Measurements from ENCODE around the gene TFF3. TPM values are rescaled to one million over a fixed set of nuclear protein-coding genes. Genes with fewer than 3 reads are reported as not detected.

The TFF3 gene
- total RNA-seq, 1 donor from 2014 or later, result not detected

DNA sequence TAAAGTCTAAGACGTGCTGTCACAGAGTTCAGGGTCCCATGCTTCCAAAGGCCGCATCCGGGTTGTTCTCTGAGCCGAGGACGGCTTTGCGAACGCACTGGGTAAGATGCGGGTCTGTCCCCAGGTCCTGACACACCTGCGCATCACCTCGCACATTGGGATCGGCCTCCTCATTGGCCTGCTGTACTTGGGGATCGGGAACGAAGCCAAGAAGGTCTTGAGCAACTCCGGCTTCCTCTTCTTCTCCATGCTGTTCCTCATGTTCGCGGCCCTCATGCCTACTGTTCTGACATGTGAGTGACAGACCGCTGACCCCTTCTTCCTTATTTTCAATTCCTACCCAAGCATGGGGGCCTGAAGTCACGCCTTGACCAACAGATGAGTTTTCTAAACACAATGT is 25.3 kb downstream of the TFF3 start:
- Histone ChIP-seq H3K36me3 (no peaks in the 10 kb centered on the region), H3K4me2 (no peak overlapping the region), H3K9ac (no peak overlapping the region), H3K79me2 (ENCODE audit: low read depth) (no peaks in the 10 kb centered on the region), H3K27me3 (no peaks in the 10 kb centered on the region), H3K9me3 (ENCODE audit: low read depth) (no peaks in the 10 kb centered on the region), H3K27ac (no peak overlapping the region), H3F3A (ENCODE audit: low read depth) (peaks cover 10% of the 10 kb centered on the region), H3K4me3 (no peak overlapping the region), H2AFZ (replicated peaks) (no peak overlapping the region), H4K20me1 (ENCODE audit: low read depth) (no peaks in the 10 kb centered on the region), H3K4me1 (no peaks in the 10 kb centered on the region)
- H3K9me3 Mint-ChIP-seq, result peaks cover 4% of the 10 kb centered on the region
- H3K27me3 Mint-ChIP-seq (ENCODE audit: insufficient read depth, low read depth), result peaks cover 5% of the 10 kb centered on the region
- H3K4me3 Mint-ChIP-seq, result no peak overlapping the region
- peak overlapping the region; percentile 16 for H3K27ac Mint-ChIP-seq
- TF ChIP-seq EZH2phosphoT487 (IDR thresholded peaks at IDR 0.05), result no peak
- TF ChIP-seq EZH2 (IDR thresholded peaks at IDR 0.05), result no peak
- TF ChIP-seq, protein P1, sequence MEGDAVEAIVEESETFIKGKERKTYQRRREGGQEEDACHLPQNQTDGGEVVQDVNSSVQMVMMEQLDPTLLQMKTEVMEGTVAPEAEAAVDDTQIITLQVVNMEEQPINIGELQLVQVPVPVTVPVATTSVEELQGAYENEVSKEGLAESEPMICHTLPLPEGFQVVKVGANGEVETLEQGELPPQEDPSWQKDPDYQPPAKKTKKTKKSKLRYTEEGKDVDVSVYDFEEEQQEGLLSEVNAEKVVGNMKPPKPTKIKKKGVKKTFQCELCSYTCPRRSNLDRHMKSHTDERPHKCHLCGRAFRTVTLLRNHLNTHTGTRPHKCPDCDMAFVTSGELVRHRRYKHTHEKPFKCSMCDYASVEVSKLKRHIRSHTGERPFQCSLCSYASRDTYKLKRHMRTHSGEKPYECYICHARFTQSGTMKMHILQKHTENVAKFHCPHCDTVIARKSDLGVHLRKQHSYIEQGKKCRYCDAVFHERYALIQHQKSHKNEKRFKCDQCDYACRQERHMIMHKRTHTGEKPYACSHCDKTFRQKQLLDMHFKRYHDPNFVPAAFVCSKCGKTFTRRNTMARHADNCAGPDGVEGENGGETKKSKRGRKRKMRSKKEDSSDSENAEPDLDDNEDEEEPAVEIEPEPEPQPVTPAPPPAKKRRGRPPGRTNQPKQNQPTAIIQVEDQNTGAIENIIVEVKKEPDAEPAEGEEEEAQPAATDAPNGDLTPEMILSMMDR (IDR thresholded peaks at IDR 0.05), result no peak
- peaks cover 3% of the 10 kb centered on the region for H3K36me3 Mint-ChIP-seq
- no peak for DNase-seq (ENCODE audit: low spot score)
- no peaks in the 10 kb centered on the region for H3K4me1 Mint-ChIP-seq

DNA sequence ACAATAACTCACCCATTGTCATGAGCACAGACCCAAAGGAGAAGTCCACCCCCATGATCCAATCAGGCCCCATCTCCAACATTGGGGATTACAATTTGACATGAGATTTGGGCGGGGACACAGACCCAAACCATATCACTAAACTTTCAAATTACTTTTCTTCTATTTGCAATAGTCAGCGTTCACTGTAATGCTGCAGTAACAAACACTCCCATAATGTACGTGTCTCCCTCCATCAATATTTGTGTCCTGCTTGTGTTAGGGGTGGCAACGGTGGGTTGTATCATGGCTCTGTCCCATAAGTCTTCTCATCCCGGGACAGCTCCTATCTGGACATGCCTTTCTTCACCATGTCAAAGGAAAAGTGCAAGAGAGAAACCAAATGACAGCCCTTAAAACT is 26.2 kb downstream of the TFF3 start:
- Histone ChIP-seq H3K79me2 (ENCODE audit: low read depth) (no peaks in the 10 kb centered on the region), H4K20me1 (ENCODE audit: low read depth) (no peaks in the 10 kb centered on the region), H3K27ac (no peak overlapping the region), H2AFZ (replicated peaks) (no peak overlapping the region), H3K4me3 (no peak overlapping the region), H3K9me3 (ENCODE audit: low read depth) (no peaks in the 10 kb centered on the region), H3K27me3 (no peaks in the 10 kb centered on the region), H3K36me3 (no peaks in the 10 kb centered on the region), H3K4me2 (no peak overlapping the region), H3K9ac (no peak overlapping the region), H3F3A (ENCODE audit: low read depth) (peaks cover 10% of the 10 kb centered on the region), H3K4me1 (no peaks in the 10 kb centered on the region)
- Mint-ChIP-seq H3K27ac (no peak overlapping the region), H3K27me3 (ENCODE audit: insufficient read depth, low read depth) (peaks cover 5% of the 10 kb centered on the region), H3K9me3 (peaks cover 4% of the 10 kb centered on the region), H3K4me3 (no peak overlapping the region), H3K4me1 (no peaks in the 10 kb centered on the region), H3K36me3 (peaks cover 3% of the 10 kb centered on the region)
- no peak for TF ChIP-seq EZH2 (IDR thresholded peaks at IDR 0.05)
- TF ChIP-seq, protein P1 (IDR thresholded peaks at IDR 0.05), result no peak
- no peak for TF ChIP-seq EZH2phosphoT487 (IDR thresholded peaks at IDR 0.05)
- no peak for DNase-seq (ENCODE audit: low spot score)

DNA sequence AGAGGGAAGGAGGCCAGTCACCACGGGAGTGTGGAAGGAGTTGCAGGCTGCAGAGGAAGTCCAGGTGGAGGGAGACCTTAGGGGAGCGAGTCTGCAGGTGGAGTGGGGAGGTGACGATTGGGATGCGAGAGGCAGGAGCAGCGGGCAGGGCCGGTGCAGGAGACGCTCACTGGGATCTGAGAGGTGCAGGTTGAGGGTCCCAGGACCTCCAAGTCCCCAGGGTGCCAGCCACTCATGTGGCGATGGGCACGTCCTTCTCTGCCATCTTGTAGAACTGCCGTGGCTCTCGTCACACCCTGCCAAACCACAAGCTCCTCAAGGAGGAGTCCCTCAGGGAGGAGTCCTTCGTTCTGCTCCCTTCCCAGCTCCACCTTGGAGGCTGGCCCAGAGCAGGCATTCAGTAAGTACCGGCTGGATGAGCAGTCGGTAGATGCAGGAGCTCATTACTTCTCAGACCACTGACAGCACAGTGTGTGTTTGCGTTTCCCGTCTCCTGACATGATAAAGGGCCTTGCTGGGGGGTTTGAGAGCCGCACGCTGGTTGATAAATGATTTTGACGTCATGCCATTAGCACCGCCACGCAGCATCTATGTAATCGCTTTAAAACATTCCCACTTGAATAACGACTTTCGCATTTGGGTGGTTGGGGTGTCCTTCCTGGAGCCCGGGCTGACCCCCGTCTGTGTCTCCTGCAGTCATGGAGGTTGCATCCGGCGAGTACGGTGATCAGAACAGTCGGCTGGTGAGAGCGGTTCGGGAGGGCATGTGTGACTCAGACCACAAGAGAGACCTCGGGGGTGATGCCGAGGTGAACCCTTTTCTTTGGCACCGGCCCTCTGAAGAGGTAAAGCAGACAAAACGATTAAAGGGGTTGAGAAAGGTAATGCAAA is 27.8 kb downstream of the TFF3 start:
- no peaks in the 10 kb centered on the region for H3K79me2 ChIP-seq (ENCODE audit: low read depth)
- no peaks in the 10 kb centered on the region for H3K36me3 ChIP-seq
- Mint-ChIP-seq H3K9me3 (peaks cover 4% of the 10 kb centered on the region), H3K36me3 (peaks cover 3% of the 10 kb centered on the region), H3K4me1 (no peaks in the 10 kb centered on the region), H3K27me3 (ENCODE audit: insufficient read depth, low read depth) (peaks cover 10% of the 10 kb centered on the region), H3K4me3 (no peak overlapping the region), H3K27ac (no peak overlapping the region)
- no peaks in the 10 kb centered on the region for H4K20me1 ChIP-seq (ENCODE audit: low read depth)
- H3K4me1 ChIP-seq, result no peaks in the 10 kb centered on the region
- peaks cover 4% of the 10 kb centered on the region for H3F3A ChIP-seq (ENCODE audit: low read depth)
- DNase-seq (ENCODE audit: low spot score), result no peak
- H3K9me3 ChIP-seq (ENCODE audit: low read depth), result no peaks in the 10 kb centered on the region
- H3K4me3 ChIP-seq, result no peak overlapping the region
- TF ChIP-seq EZH2phosphoT487 (IDR thresholded peaks at IDR 0.05) (no peak), EZH2 (IDR thresholded peaks at IDR 0.05) (no peak)
- TF ChIP-seq, protein P1 (IDR thresholded peaks at IDR 0.05), result no peak
- H3K27me3 ChIP-seq, result no peaks in the 10 kb centered on the region
- no peak overlapping the region for H3K4me2 ChIP-seq
- H2AFZ ChIP-seq (replicated peaks), result no peak overlapping the region
- no peak overlapping the region for H3K27ac ChIP-seq
- no peak overlapping the region for H3K9ac ChIP-seq
